SH-SY5Y (cell line): ENCODE data around the gene RNF182.

Source experiments
- GATA2 ChIP-seq: IDR thresholded peaks from 2 replicates; pipeline ENCODE4 v1.6.1; 2011; ENCODE audit warnings: mild to moderate bottlenecking, low read depth, low read length
- GATA3 ChIP-seq: IDR thresholded peaks from 2 replicates; pipeline ENCODE4 v1.6.1; 2011; ENCODE audit warnings: low read depth, mild to moderate bottlenecking, low read length, moderate library complexity

RNF182 gene

GRCh38 chr6:14000901-14001300 lies 76.1 kb downstream of the RNF182 start:
- TF ChIP-seq GATA2 (no peak), GATA3 (no peak)

- TF ChIP-seq GATA3 = no peak
- TF ChIP-seq GATA2 = no peak
Observed at GRCh38 chr6:14001329-14002012, 76.7 kb downstream of the RNF182 start.

GRCh38 chr6:14002176-14002947 lies 77.6 kb downstream of the RNF182 start:
- TF ChIP-seq GATA3 (no peak), GATA2 (no peak)

- TF ChIP-seq GATA2 = peak; percentile 87
- peak; percentile 81 for TF ChIP-seq GATA3
Observed at GRCh38 chr6:14004258-14004657, 79.5 kb downstream of the RNF182 start.

GRCh38 chr6:14008809-14009208 lies 84.1 kb downstream of the RNF182 start:
- no peak for TF ChIP-seq GATA3
- no peak for TF ChIP-seq GATA2

GRCh38 chr6:14009431-14009830 lies 84.7 kb downstream of the RNF182 start:
- TF ChIP-seq GATA2 = no peak
- TF ChIP-seq GATA3 = no peak

GRCh38 chr6:14010275-14010674 lies 85.5 kb downstream of the RNF182 start:
- TF ChIP-seq GATA2 (no peak), GATA3 (no peak)

- TF ChIP-seq GATA2 = no peak
- TF ChIP-seq GATA3 = no peak
Observed at GRCh38 chr6:14012313-14013030, 87.7 kb downstream of the RNF182 start.

- TF ChIP-seq GATA2 = no peak
- no peak for TF ChIP-seq GATA3
Observed at GRCh38 chr6:14015964-14016363, 91.2 kb downstream of the RNF182 start.

GRCh38 chr6:14016432-14016831 lies 91.7 kb downstream of the RNF182 start:
- TF ChIP-seq GATA3 (no peak), GATA2 (no peak)

GRCh38 chr6:14016935-14017625 lies 92.3 kb downstream of the RNF182 start:
- no peak for TF ChIP-seq GATA3
- TF ChIP-seq GATA2 = no peak

- TF ChIP-seq GATA3 (no peak), GATA2 (no peak)
Observed at GRCh38 chr6:14017626-14018475, 93.1 kb downstream of the RNF182 start.

GRCh38 chr6:14020551-14020950 lies 95.8 kb downstream of the RNF182 start:
- TF ChIP-seq GATA3 = no peak
- TF ChIP-seq GATA2 = no peak

GRCh38 chr6:14021449-14021848 lies 96.7 kb downstream of the RNF182 start:
- TF ChIP-seq GATA2 = no peak
- TF ChIP-seq GATA3 = no peak
